Ramos (cell line): ENCODE results near the gene SLC7A9.

Experiments used
- in situ Hi-C: fragments of 300-500 bp; cut with MboI; formaldehyde crosslinking; loops from one replicate; pipeline ENCODE4 v1.14.3; 2022; ENCODE audit warnings: low sequenced_read_pairs; ENCODE audit not compliant: unreplicated experiment

The SLC7A9 gene

GRCh38 chr19:32830231-32831014 lies 39.1 kb downstream of the SLC7A9 start:
- in situ Hi-C loops: no loop called here

- in situ Hi-C loops: no loop called here
Measured at GRCh38 chr19:32829345-32829896, 40.1 kb downstream of the SLC7A9 start.

- in situ Hi-C loops: no loop called here
Measured at GRCh38 chr19:32828643-32829344, 40.8 kb downstream of the SLC7A9 start.

- in situ Hi-C loops: no loop called here
Measured at GRCh38 chr19:32828139-32828538, 41.4 kb downstream of the SLC7A9 start.

GRCh38 chr19:32824916-32825608 lies 44.5 kb downstream of the SLC7A9 start:
- in situ Hi-C loops: no loop called here

- in situ Hi-C loops: no loop called here
Measured at GRCh38 chr19:32824191-32824751, 45.3 kb downstream of the SLC7A9 start.

- in situ Hi-C loops: no loop called here
Measured at GRCh38 chr19:32823747-32824102, 45.8 kb downstream of the SLC7A9 start.

- in situ Hi-C loops: no loop called here
Measured at GRCh38 chr19:32822916-32823746, 46.4 kb downstream of the SLC7A9 start.

GRCh38 chr19:32819419-32820400 lies 49.9 kb downstream of the SLC7A9 start:
- in situ Hi-C loops: no loop called here

GRCh38 chr19:32818536-32818935 lies 51.0 kb downstream of the SLC7A9 start:
- in situ Hi-C loops: no loop called here

GRCh38 chr19:32817569-32818476 lies 51.7 kb downstream of the SLC7A9 start:
- in situ Hi-C loops: no loop called here

- in situ Hi-C loops: no loop called here
Measured at GRCh38 chr19:32816555-32817099, 52.9 kb downstream of the SLC7A9 start.

- in situ Hi-C loops: no loop called here
Measured at GRCh38 chr19:32814624-32815023, 54.9 kb downstream of the SLC7A9 start.

- in situ Hi-C loops: no loop called here
Measured at GRCh38 chr19:32813862-32814425, 55.6 kb downstream of the SLC7A9 start.

- in situ Hi-C loops: no loop called here
Measured at GRCh38 chr19:32812571-32812970, 57.0 kb downstream of the SLC7A9 start.

- in situ Hi-C loops: no loop called here
Measured at GRCh38 chr19:32812036-32812435, 57.5 kb downstream of the SLC7A9 start.

GRCh38 chr19:32811151-32811550 lies 58.4 kb downstream of the SLC7A9 start:
- in situ Hi-C loops: no loop called here
